Ectodermal cell (in vitro differentiated cells): ENCODE results near the gene HTR4.

Experiments used
- H3K27ac ChIP-seq: 2 replicates; pipeline ENCODE4 v1.7.0; 2013; ENCODE audit warnings: mild to moderate bottlenecking, low read depth, low read length; ENCODE audit not compliant: insufficient read depth, poor library complexity, severe bottlenecking
- H3K27me3 ChIP-seq: 2 replicates; pipeline ENCODE4 v1.7.0; 2013; ENCODE audit warnings: mild to moderate bottlenecking, low read length; ENCODE audit not compliant: insufficient read depth, control insufficient read depth, poor library complexity, severe bottlenecking
- H3K36me3 ChIP-seq: one replicate; pipeline ENCODE4 v1.7.0; 2013; ENCODE audit warnings: low read length; ENCODE audit not compliant: control insufficient read depth, insufficient read depth
- H3K4me1 ChIP-seq: one replicate; pipeline ENCODE4 v1.7.0; 2013; ENCODE audit warnings: low read length; ENCODE audit not compliant: control insufficient read depth, insufficient read depth
- H3K4me3 ChIP-seq: 2 replicates; pipeline ENCODE4 v1.7.0; 2013; ENCODE audit warnings: low read depth, low read length, control low read depth; ENCODE audit not compliant: insufficient read depth
- H3K9me3 ChIP-seq: 2 replicates; pipeline ENCODE4 v1.7.0; 2013; ENCODE audit warnings: mild to moderate bottlenecking, low read length, moderate library complexity; ENCODE audit not compliant: control insufficient read depth
- WGBS, 2 experiments: methylation state at CpG; one replicate each; pipeline ENCODE4 v1.1.7; 2013; ENCODE audit warnings: missing lambda C conversion rate in 2 of 2; 5-methylcytosine and 5-hydroxymethylcytosine counted together

Gene HTR4

GRCh38 chr5:148486456-148486855 lies 167.9 kb downstream of the HTR4 start:
- Histone ChIP-seq H3K36me3 (no peaks in the 10 kb centered on the region), H3K4me3 (no peak overlapping the region), H3K27ac (no peak overlapping the region), H3K9me3 (no peaks in the 10 kb centered on the region), H3K27me3 (no peaks in the 10 kb centered on the region), H3K4me1 (no peaks in the 10 kb centered on the region)
- 87 to 90% methylated on average over 3 of the region's 3 CpGs for WGBS, 2 experiments

GRCh38 chr5:148484651-148485050 lies 169.7 kb downstream of the HTR4 start:
- Histone ChIP-seq H3K4me1 (no peaks in the 10 kb centered on the region), H3K27me3 (no peaks in the 10 kb centered on the region), H3K27ac (no peak overlapping the region), H3K4me3 (no peak overlapping the region), H3K9me3 (no peaks in the 10 kb centered on the region), H3K36me3 (no peaks in the 10 kb centered on the region)

GRCh38 chr5:148483750-148484149 lies 170.6 kb downstream of the HTR4 start:
- Histone ChIP-seq H3K27me3 (no peaks in the 10 kb centered on the region), H3K9me3 (no peaks in the 10 kb centered on the region), H3K36me3 (no peaks in the 10 kb centered on the region), H3K4me1 (no peaks in the 10 kb centered on the region), H3K4me3 (no peak overlapping the region), H3K27ac (no peak overlapping the region)
- 78 to 100% methylated on average over 1 to 3 of the region's 3 CpGs for WGBS, 2 experiments

GRCh38 chr5:148482697-148483462 lies 171.4 kb downstream of the HTR4 start:
- WGBS, 2 experiments = 64 to 66% methylated on average over 22 of the region's 22 CpGs
- Histone ChIP-seq H3K36me3 (no peaks in the 10 kb centered on the region), H3K4me1 (no peaks in the 10 kb centered on the region), H3K27me3 (no peaks in the 10 kb centered on the region), H3K27ac (no peak overlapping the region), H3K9me3 (no peaks in the 10 kb centered on the region), H3K4me3 (no peak overlapping the region)

- H3K36me3 ChIP-seq = no peaks in the 10 kb centered on the region
- H3K27ac ChIP-seq = no peak overlapping the region
- WGBS, 2 experiments = 87 to 90% methylated on average over 7 of the region's 7 CpGs
- H3K4me1 ChIP-seq = no peaks in the 10 kb centered on the region
- no peaks in the 10 kb centered on the region for H3K9me3 ChIP-seq
- no peaks in the 10 kb centered on the region for H3K27me3 ChIP-seq
- H3K4me3 ChIP-seq = no peak overlapping the region
These were observed 172.1 kb downstream of the HTR4 start for GRCh38 chr5:148482196-148482595.

- no peak overlapping the region for H3K4me3 ChIP-seq
- no peaks in the 10 kb centered on the region for H3K4me1 ChIP-seq
- H3K27ac ChIP-seq = no peak overlapping the region
- no peaks in the 10 kb centered on the region for H3K27me3 ChIP-seq
- no peaks in the 10 kb centered on the region for H3K36me3 ChIP-seq
- 90 to 91% methylated on average over 3 of the region's 3 CpGs for WGBS, 2 experiments
- no peaks in the 10 kb centered on the region for H3K9me3 ChIP-seq
These were observed 176.9 kb downstream of the HTR4 start for GRCh38 chr5:148477429-148477828.

GRCh38 chr5:148476302-148476701 lies 178.0 kb downstream of the HTR4 start:
- no peaks in the 10 kb centered on the region for H3K36me3 ChIP-seq
- H3K4me1 ChIP-seq = no peaks in the 10 kb centered on the region
- no peaks in the 10 kb centered on the region for H3K27me3 ChIP-seq

GRCh38 chr5:148474025-148474511 lies 180.3 kb downstream of the HTR4 start:
- no peaks in the 10 kb centered on the region for H3K9me3 ChIP-seq
- H3K4me1 ChIP-seq = no peaks in the 10 kb centered on the region
- H3K27me3 ChIP-seq = no peaks in the 10 kb centered on the region
- no peaks in the 10 kb centered on the region for H3K36me3 ChIP-seq
- WGBS, 2 experiments = 79 to 82% methylated on average over 8 of the region's 8 CpGs
- no peak overlapping the region for H3K27ac ChIP-seq
- no peak overlapping the region for H3K4me3 ChIP-seq

More at GRCh38 chr5:148476302-148476701, 178.0 kb downstream of the HTR4 start:
- Histone ChIP-seq H3K4me3 (no peak overlapping the region), H3K9me3 (no peaks in the 10 kb centered on the region), H3K27ac (no peak overlapping the region)
- WGBS, 2 experiments = 91 to 100% methylated on average over 2 to 3 of the region's 3 CpGs

- WGBS, 2 experiments = 83 to 89% methylated on average over 1 of the region's 2 CpGs
- H3K36me3 ChIP-seq = no peaks in the 10 kb centered on the region
- no peak overlapping the region for H3K4me3 ChIP-seq
- H3K27me3 ChIP-seq = no peaks in the 10 kb centered on the region
- no peak overlapping the region for H3K27ac ChIP-seq
- no peaks in the 10 kb centered on the region for H3K9me3 ChIP-seq
- no peaks in the 10 kb centered on the region for H3K4me1 ChIP-seq
These were observed 182.9 kb downstream of the HTR4 start for GRCh38 chr5:148471379-148471778.

GRCh38 chr5:148469501-148469935 lies 184.8 kb downstream of the HTR4 start:
- no peak overlapping the region for H3K27ac ChIP-seq
- H3K4me3 ChIP-seq = no peak overlapping the region
- no peaks in the 10 kb centered on the region for H3K4me1 ChIP-seq
- WGBS, 2 experiments = 91 to 96% methylated on average over 3 to 4 of the region's 4 CpGs
- H3K9me3 ChIP-seq = no peaks in the 10 kb centered on the region
- no peaks in the 10 kb centered on the region for H3K27me3 ChIP-seq
- H3K36me3 ChIP-seq = no peaks in the 10 kb centered on the region
